Transverse colon (tissue), 4 donors: Measurements from ENCODE around the gene TMEM253. TPM values are rescaled to one million over a fixed set of nuclear protein-coding genes. Genes with fewer than 3 reads are reported as not detected.

Source experiments
- DNase-seq: peaks from one replicate; pipeline ENCODE4 v3.0.0-alpha.2; 2019
- H3K27ac ChIP-seq, 4 donors: fragments of 200-600 bp; sonication (generic); 2 replicates each; pipeline ENCODE4 v1.5.1; 2016 to 2018; ENCODE audit warnings: inconsistent platforms in 4 of 4
- H3K27me3 ChIP-seq: fragments of 200-600 bp; sonication (generic); 2 replicates; pipeline ENCODE4 v1.5.1; 2017; ENCODE audit warnings: inconsistent platforms
- H3K36me3 ChIP-seq, 4 donors: fragments of 200-600 bp; sonication (generic); 2 replicates each; pipeline ENCODE4 v1.5.1; 2017 to 2019; ENCODE audit warnings: inconsistent platforms in 4 of 4
- H3K4me1 ChIP-seq, 4 donors: fragments of 200-600 bp; sonication (generic); 2 replicates each; pipeline ENCODE4 v1.5.1; 2017 to 2020; ENCODE audit warnings: inconsistent platforms in 4 of 4
- H3K4me3 ChIP-seq, 4 donors: fragments of 200-600 bp; sonication (generic); 1 replicate in 1 of 4; 2 replicates in 3 of 4; pipeline versions ENCODE4 v1.5.1 to v1.6.1; 2017 to 2019; ENCODE audit warnings: inconsistent platforms in 4 of 4
- H3K9me3 ChIP-seq, 2 donors: fragments of 200-600 bp; sonication (generic); 2 replicates each; pipeline ENCODE4 v1.5.1; 2017 to 2019; ENCODE audit warnings: inconsistent platforms in 2 of 2
- CTCF ChIP-seq, 5 experiments: fragments of 200-600 bp in 3 of 5; fragments of 450-650 bp in 2 of 5; sonication (generic) in 3 of 5; IDR thresholded peaks; 1 replicate in 2 of 5; 2 replicates in 3 of 5; pipeline ENCODE4 v1.5.1; 2016 to 2017; ENCODE audit warnings: antibody characterized with exemption in 5 of 5, inconsistent platforms in 3 of 5, mild to moderate bottlenecking in 2 of 5, moderate library complexity in 1 of 5
- EP300 ChIP-seq: sonication (generic); formaldehyde crosslinking; IDR thresholded peaks from one replicate; pipeline ENCODE4 v1.6.1; 2017; ENCODE audit warnings: antibody characterized with exemption, low read depth
- POLR2A ChIP-seq: fragments of 450-650 bp; IDR thresholded peaks from one replicate; pipeline ENCODE4 v1.6.1; 2016; ENCODE audit warnings: antibody characterized with exemption, mild to moderate bottlenecking, moderate library complexity
- POLR2AphosphoS5 ChIP-seq, 3 donors: sonication (generic); formaldehyde crosslinking; IDR thresholded peaks; one replicate each; pipeline ENCODE4 v1.6.1; 2016; ENCODE audit warnings: antibody characterized with exemption in 3 of 3
- WGBS, 2 donors: methylation state at CpG; one replicate each; pipeline ENCODE4 v1.1.5; 2018; ENCODE audit warnings: low coverage in 1 of 2; 5-methylcytosine and 5-hydroxymethylcytosine counted together
- in situ Hi-C, 4 donors: fragments of 200-750 bp; cut with MboI; loops; one replicate each; pipeline versions ENCODE4 v1.15.0 to v1.15.1; 2017; ENCODE audit warnings: low sequenced_read_pairs in 3 of 4, low pct_ligation_motif_present in 1 of 4, low pct_unique_long_range_greater_than_20kb in 1 of 4
- intact Hi-C: fragments of 100-400 bp; cut with DNase I; formaldehyde crosslinking; loops from one replicate; pipeline ENCODE4 v1.15.1; 2023; ENCODE audit warnings: low total_unique reads
- total RNA-seq, 4 donors: library from RNA; depleted of rRNA; stranded (reverse); fragments of >200 nt; gene quantifications; one replicate each; pipeline ENCODE4 v1.1.0, GENCODE V29; 2016

The TMEM253 gene
- total RNA-seq, 4 donors from 2014 or later = 13.1 to 63.7 (median 41.9) TPM

GRCh38 chr14:21078287-21078686 is 22.6 kb upstream of the TMEM253 start:
- H3K4me3 ChIP-seq = no peak overlapping the region
- in situ Hi-C loops (no loop called here), intact Hi-C loops (no loop called here)
- H3K27ac ChIP-seq = no peak overlapping the region
- TF ChIP-seq CTCF (IDR thresholded peaks at IDR 0.05) (no peak), POLR2A (no peak), POLR2AphosphoS5 (IDR thresholded peaks at IDR 0.05) (no peak), EP300 (no peak)
- no peaks in the 10 kb centered on the region for H3K9me3 ChIP-seq
- 86% methylated on average over 5 of the region's 5 CpGs; no CpG with 5 or more reads in 1 of the 2 donors for WGBS, 2 donors
- no peaks in the 10 kb centered on the region for H3K27me3 ChIP-seq
- DNase-seq = no peak
- peaks cover 0 to under 1% (median 0%) of the 10 kb centered on the region in 4 donors for H3K4me1 ChIP-seq
- peaks cover 0 to 50% (median 23%) of the 10 kb centered on the region in 4 donors for H3K36me3 ChIP-seq

GRCh38 chr14:21078726-21079125 is 22.1 kb upstream of the TMEM253 start:
- peaks cover 0 to 52% (median 24%) of the 10 kb centered on the region in 4 donors for H3K36me3 ChIP-seq
- H3K27me3 ChIP-seq = no peaks in the 10 kb centered on the region
- no peak for TF ChIP-seq POLR2AphosphoS5 (IDR thresholded peaks at IDR 0.05)
- no peak overlapping the region for H3K4me3 ChIP-seq
- intact Hi-C loops = no loop called here
- no peaks in the 10 kb centered on the region for H3K9me3 ChIP-seq
- no peak for DNase-seq
- in situ Hi-C loops = no loop called here
- H3K27ac ChIP-seq = no peak overlapping the region
- WGBS, 2 donors = 77% methylated on average over 10 of the region's 10 CpGs; no CpG with 5 or more reads in 1 of the 2 donors
- H3K4me1 ChIP-seq = no peaks in the 10 kb centered on the region

GRCh38 chr14:21081521-21082142 is 19.2 kb upstream of the TMEM253 start:
- no peaks in the 10 kb centered on the region for H3K27me3 ChIP-seq
- in situ Hi-C loops = loop anchor here in 2 of 4 donors (10.0 kb wide), 1 partner anchor 67 kb away; no protein-coding TSS in a partner anchor
- H3K4me1 ChIP-seq = peaks cover 0 to 13% (median 4%) of the 10 kb centered on the region in 4 donors
- WGBS, 2 donors = 94% methylated on average over 29 of the region's 30 CpGs; no CpG with 5 or more reads in 1 of the 2 donors
- DNase-seq = no peak
- intact Hi-C loops = no loop called here
- TF ChIP-seq EP300 = no peak
- TF ChIP-seq CTCF (IDR thresholded peaks at IDR 0.05) = no peak
- no peak for TF ChIP-seq POLR2AphosphoS5 (IDR thresholded peaks at IDR 0.05)
- no peak for TF ChIP-seq POLR2A
- H3K36me3 ChIP-seq = peaks cover 0 to 56% (median 28%) of the 10 kb centered on the region in 4 donors
- H3K9me3 ChIP-seq = no peaks in the 10 kb centered on the region
- H3K27ac ChIP-seq = no peak overlapping the region
- no peak overlapping the region for H3K4me3 ChIP-seq

GRCh38 chr14:21083565-21084325 is 17.1 kb upstream of the TMEM253 start:
- H3K9me3 ChIP-seq = no peaks in the 10 kb centered on the region
- H3K27me3 ChIP-seq = no peaks in the 10 kb centered on the region
- no peak for TF ChIP-seq EP300
- no peak for TF ChIP-seq POLR2AphosphoS5 (IDR thresholded peaks at IDR 0.05)
- no peak for TF ChIP-seq POLR2A
- TF ChIP-seq CTCF (IDR thresholded peaks at IDR 0.05) = no peak
- 75 to 91% methylated on average over 1 to 9 of the region's 11 CpGs for WGBS, 2 donors
- intact Hi-C loops (no loop called here), in situ Hi-C loops (loop anchor here in 2 of 4 donors (10.0 kb wide), 1 partner anchor 69 kb away; no protein-coding TSS in a partner anchor)
- H3K4me1 ChIP-seq = peaks cover 0 to 24% (median 12%) of the 10 kb centered on the region in 4 donors
- no peak overlapping the region for H3K4me3 ChIP-seq
- H3K27ac ChIP-seq = no peak overlapping the region
- no peak for DNase-seq
- peaks cover 0 to 53% (median 24%) of the 10 kb centered on the region in 4 donors for H3K36me3 ChIP-seq
